NCI-H748 (cell line): Measurements from ENCODE around the gene TBXAS1.

ENCODE experiments used
- DNase-seq: peaks from one replicate; lab custom pipeline; 2025; ENCODE audit not compliant: unreplicated experiment; lab: John Stamatoyannopoulos, UW

The TBXAS1 gene

GRCh38 chr7:139942636-139943035, 113.6 kb downstream of the TBXAS1 start:
- no peak for DNase-seq

GRCh38 chr7:139943401-139943800, 114.3 kb downstream of the TBXAS1 start:
- peak; percentile 91 for DNase-seq

DNA sequence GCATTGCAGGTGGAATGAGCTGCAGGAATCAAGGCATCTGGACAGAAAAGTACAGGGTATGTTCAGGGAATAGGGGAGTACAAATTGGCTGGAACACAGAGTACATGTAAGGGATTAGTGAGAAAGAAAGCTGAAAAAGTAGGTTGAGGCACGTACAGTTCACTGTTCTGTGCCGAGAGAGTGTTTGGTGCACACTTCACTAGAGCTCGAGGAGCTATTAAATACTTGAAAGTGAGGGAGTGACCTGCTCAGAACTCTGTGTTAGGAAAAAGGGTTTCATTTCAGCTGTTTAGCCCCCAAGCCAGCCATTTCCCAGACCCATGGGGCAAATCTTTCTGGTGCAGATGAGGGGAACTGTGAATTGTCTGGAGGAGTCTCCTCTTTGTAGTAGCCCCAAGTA, 115.2 kb downstream of the TBXAS1 start:
- no peak for DNase-seq

- no peak for DNase-seq
Measured at GRCh38 chr7:139946533-139946932, 117.5 kb downstream of the TBXAS1 start.

- DNase-seq: no peak
Measured at GRCh38 chr7:139947021-139947420, 118.0 kb downstream of the TBXAS1 start.

DNA sequence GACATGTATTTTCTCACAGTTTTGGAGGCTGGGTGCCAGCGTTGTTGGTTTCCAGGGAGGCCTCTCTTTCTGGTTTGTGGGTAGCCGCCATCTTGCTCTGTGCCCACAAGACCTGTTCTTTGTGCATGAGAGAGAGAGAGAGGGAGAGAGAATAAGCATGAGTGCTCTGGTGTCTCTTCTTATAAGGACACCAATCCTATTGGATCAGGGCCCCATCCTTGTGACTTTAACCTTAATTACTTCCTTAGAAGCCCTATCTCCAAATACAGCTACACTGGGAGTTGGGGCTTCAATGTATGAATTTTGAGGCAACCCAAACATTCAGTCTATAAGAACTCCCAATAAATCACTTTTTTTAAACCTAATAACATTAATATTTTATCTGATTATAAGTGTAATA, 119.1 kb downstream of the TBXAS1 start:
- DNase-seq: no peak

DNA sequence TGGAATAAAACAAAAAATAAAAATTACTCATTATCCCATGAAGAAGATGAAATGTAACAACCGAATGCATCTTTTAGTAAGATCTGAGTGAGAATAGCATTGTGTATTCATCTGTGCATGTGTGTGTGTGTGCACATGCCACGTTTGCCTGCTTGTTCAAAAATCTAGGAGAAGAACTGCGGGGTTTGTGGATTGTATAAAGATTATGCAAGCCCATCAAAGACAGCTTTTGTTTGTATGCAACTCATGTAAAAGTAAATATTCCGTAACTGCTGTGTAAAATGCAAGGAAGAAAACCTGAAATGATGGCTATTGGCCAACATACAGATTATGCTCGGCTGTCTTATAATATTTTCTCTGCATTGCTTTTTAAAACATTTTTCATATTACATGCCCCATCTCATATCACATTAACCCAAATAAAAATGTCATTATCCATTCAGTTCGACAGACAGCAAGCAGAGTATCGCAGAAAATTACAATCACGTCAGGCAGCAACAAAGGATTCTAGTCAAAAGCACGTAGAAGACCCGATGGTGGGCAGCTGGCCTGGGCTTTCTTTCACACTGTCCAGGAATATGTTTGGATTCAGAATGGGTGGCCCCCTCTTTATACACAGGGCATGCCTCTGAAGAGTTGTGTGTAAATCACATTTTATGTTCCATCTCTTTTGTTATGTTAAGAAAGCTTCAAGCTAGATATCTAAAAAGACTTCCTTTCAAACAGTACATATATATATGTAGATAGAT, 119.7 kb downstream of the TBXAS1 start:
- DNase-seq: no peak

DNA sequence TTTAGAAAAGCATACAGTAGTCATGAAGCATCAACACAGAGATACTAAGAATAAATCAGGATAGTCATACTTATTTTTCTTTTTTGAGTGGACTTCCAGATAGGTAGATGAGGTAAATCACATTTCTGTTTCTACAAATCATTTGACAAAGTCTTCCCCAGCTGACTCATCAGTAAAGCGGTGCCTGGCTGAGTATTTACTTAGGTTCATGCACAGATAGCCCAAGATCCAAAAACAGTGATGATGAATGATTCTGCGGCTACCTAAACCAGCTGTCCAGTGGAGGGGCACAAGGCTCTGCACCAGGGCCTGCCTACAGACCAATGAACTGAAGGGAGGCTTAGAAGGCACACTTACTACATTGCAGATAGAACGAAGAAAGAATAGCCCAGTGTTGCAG, 120.6 kb downstream of the TBXAS1 start:
- DNase-seq: no peak

- peak; percentile 34 for DNase-seq
Measured at GRCh38 chr7:139950881-139951525, 121.9 kb downstream of the TBXAS1 start.

DNA sequence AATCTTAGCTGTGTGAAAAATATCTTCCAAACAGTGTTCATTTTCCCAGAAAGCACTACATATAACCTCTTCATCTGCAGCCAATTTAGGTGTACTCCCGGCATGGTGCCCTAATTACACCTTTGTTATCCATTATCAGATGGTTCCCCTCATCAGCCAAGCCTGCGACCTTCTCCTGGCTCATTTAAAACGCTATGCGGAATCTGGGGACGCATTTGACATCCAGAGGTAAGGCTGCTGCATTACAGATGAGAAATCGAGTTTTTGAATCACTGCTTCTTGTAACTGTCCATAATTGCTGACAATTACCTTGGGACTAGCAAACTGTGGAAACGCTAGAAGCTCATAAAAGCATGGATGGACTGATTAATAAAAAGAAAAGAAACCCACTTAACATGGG, 124.2 kb downstream of the TBXAS1 start:
- peak; percentile 62 for DNase-seq

DNA sequence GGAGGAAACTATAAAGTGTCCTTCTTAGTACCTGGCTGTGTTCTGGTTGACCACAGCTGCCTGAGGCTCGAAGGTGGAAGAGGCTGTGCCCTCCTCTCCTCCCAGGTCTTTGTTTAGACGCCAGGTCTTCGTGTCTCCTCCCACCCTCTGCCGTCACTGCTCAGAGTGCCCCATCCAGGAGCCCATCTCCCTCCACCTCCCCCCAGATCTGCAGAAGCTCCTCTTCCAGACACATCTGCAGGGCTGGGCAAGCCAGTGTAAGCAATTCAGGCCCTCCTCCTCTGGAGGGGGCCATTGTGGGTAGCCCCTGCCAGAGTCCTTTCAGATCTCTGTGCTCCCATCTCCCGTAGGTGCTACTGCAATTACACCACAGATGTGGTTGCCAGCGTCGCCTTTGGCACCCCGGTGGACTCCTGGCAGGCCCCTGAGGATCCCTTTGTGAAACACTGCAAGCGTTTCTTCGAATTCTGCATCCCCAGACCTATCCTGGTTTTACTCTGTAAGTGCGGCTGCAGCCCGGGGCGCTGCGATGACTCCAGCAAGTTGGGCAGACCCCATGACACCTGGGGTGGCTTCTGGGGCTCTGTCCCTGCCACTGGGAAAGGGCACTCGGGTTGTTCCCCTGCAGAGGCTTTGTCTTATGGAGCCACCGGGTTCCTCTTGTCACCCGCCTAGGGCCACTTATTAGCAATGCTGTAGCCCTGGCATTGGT, 126.2 kb downstream of the TBXAS1 start:
- no peak for DNase-seq

- no peak for DNase-seq
Measured at GRCh38 chr7:139958599-139959284, 129.7 kb downstream of the TBXAS1 start.

DNA sequence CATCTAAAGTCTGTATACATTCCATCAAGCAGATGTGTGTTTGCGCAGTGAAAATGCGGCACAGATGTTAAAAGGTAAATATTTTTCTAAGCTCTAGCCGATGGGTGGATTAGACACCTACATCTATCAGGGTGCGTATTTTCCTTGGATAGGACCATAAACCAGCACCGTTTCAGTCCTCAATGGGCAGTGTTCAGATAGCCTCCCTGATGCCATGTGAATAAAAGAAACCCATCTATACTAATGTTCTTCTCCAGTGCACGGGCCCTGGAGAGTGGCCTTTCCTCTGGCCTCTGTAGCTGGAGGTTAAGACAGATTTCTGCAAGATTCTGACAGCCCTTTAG, 130.2 kb downstream of the TBXAS1 start:
- no peak for DNase-seq

GRCh38 chr7:139959718-139960117, 130.7 kb downstream of the TBXAS1 start:
- no peak for DNase-seq

GRCh38 chr7:139960157-139960556, 131.1 kb downstream of the TBXAS1 start:
- DNase-seq: no peak

- no peak for DNase-seq
Measured at GRCh38 chr7:139965942-139966628, 137.0 kb downstream of the TBXAS1 start.

DNA sequence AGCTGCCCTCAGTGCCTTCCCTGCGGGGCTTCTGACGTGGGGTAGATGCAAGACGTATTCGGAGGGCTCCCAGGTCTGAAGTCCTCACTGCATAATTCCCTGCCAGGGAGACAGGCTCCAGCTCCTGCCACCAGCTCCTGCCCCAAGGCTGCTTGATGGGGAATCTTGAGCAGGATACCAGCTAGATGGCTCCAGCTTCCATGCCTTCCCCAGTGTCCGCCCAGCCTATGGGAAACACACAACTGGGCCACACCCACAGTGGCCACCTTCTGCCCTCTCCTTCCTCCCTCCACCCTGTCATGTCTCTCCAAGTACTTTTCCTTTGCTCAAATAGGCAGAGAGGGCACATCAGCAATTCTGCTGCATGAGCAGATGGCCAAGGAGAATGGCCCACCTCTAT, 137.9 kb downstream of the TBXAS1 start:
- no peak for DNase-seq

- DNase-seq: no peak
Measured at GRCh38 chr7:139968931-139969330, 139.9 kb downstream of the TBXAS1 start.

DNA sequence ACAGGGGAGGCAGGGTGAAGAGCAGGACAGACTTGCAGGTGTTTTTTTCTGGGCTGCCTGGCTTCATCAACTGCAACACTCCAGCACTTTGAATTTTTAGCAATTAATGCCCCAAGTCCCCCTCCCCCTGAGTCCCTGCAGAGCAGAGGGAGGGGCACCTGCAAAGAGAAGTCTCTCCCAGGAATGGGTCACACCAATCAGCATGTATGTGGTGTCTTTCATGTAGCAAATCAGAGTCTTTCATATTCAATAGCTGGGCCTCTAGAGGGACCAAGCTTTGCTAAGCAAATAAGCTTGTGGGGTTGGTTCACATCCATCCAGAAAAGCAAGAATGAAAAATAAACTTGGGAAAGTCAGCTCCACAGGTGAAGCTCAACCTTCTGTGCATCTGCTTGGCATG, 143.0 kb downstream of the TBXAS1 start:
- DNase-seq: peak; percentile 64

GRCh38 chr7:139973101-139974050, 144.3 kb downstream of the TBXAS1 start:
- DNase-seq: no peak
